Activated naive CD4-positive, alpha-beta T cell treated with Interleukin-2 at 50 U/mL for 16 hours (primary cell): ENCODE measurements around the gene STAG3.
"Not testable (repeated sequence)": the region's sequence is repeated elsewhere in the genome, so short reads cannot be mapped to it uniquely, and the experiment has no call there.

Experiments used
- DNase-seq: peaks from one replicate; pipeline ENCODE4 v3.0.0-alpha.2; 2020

STAG3 gene

DNA sequence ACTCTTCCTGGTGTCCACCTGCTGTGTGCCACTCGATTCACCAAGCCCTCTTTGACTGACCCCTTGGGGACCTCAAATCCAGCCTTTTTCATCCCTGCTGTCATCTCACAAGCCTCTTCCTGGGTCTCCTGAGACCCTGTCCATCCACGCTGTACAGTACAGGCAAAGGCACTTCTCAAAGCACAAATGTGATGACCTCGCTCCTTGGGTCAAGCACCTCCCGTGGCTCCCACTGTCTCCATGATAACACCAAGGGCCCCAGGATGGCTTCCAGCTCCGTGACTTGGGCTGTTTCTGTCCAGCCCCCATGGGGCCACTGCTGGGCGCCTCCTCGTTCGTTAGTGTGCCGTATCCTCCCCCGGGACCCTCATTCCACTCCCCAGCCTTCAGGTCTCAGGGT lies 70.8 kb downstream of the STAG3 start:
- no peak for DNase-seq

DNA sequence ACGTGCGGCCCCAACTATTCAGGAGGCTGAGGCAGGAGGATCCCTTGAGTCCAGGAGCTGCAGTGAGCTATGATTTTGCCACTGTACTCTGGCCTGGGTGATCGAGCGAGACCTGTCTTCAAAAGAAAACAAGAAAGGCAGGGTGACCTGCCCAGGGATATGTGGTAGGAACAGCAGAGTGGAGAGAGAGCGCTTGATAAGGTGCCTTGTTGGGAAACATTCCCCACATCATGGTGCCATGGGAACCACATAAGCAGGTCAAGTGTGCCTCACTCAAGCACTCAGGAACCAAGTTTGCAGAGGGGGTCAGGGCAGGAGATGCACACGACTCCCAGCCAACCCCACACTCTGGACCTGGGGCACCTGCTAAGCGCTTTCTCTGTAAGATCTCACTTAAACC lies 79.3 kb downstream of the STAG3 start:
- no peak for DNase-seq

DNA sequence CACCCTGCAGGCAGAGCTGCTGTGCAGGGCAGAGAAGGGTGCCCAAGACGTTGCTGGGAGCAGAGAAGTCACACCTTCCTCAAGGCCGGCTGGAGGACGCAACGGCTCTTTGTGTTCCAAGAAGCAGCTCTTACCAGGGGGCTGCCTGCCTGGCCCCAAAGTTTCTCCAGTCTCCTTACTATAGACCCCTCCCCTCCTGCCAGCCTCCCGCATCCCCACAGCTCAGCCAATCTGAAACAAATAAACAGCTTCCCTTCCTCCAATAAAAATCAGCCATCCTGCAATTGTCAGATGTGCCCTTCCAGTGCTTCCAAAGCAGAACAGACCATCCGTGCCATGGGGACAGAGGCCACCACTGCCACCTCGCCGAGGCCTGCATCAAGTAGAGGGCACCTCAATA lies 82.3 kb downstream of the STAG3 start:
- not testable (repeated sequence) for DNase-seq

DNA sequence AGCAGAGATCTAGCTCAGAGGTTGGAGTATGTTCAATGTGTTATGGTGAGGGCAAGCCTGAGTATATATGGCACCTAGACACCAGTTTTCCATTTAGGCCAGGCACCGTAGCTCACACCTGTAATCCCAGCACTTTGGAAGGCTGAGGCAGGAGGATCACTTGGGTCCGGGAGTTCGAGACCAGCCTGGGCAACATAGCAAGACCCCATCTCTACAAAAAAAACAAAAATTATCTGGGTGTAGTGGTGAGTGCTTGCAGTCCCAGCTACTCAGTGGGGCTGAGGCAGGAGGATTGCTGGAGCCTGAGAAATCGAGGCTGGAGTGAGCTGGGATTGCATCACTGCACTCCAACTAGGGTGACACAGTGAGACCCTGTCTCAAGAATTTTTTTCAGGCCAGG lies 85.2 kb downstream of the STAG3 start:
- not testable (repeated sequence) for DNase-seq
